MV-4-11 (cell line): ENCODE data around the gene METTL3.

Experiments
- DNase-seq: peaks from one replicate; lab custom pipeline; 2025; lab: John Stamatoyannopoulos, UW

The METTL3 gene

DNA sequence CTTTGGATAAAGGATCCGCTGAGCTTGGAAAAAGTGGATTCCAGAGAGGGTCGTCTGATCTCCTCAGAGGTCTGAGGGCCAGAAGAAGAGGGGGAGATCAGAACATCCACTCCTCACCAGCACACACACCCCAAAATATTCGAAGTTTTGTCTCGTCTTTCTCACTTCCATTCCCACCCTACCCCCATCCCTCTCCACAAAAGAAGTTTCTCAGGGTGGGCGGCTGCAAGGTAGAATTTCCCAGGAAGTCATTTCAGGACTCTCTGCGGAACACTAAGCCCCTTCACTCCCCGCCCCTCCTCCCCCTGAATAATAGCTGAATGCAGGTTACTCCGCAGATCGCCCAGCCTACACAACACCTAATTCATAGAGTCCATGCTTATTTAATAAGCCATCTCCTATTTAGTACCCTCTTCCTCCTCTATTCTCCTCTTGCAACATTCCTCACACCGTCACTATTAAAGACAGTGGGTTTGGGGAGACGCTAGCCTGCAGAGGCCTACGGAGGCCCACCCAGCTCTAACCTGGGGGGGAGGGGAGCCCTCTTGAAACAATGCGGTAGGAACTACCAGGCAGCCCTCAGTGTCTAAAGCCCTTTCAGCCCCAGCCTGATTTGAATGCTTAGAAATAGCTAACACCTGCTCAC, 15.7 kb upstream of the METTL3 start:
- DNase-seq, result no peak

DNA sequence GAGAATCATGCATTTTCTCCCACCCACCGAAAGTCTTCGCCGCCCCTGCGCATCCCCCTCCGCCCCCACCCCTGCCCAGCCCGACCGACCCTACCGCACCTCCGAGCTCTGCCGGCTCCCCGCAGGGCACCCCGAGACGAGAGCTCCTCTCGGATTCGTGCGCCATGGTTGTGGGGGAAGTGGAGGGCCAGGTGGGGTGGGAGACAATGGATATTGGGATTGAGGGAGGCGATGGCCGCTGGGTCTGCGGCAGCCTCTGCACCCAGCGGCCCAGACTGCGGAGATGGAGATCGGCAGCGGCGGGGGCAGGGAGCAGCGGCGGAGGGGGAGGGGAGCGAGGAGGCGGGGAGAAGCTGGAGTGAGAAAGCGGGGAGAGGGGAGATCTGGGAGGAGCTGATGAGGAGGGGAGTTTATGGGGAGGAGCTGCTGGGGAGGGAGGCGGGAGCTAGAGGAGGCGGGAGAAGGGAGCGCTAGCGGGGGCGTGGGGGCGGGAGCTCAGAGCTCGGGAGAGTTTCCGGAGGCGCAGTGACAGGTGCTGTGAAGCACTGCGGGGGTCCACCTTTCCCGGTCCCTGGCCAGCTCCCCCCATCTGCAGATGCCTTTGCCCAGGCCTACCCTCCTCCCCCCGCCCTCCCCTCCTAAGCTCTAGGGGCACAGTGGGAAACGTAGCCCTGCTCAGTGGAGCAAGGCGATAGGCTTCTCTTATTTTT, 15.0 kb upstream of the METTL3 start, which contains the start of gene SALL2:
Gene SALL2, minus strand, starts transcription at position 385 of the 710 bp plus-strand sequence. Its CDS starts 219 bp downstream, at position 166.
- no peak for DNase-seq

DNA sequence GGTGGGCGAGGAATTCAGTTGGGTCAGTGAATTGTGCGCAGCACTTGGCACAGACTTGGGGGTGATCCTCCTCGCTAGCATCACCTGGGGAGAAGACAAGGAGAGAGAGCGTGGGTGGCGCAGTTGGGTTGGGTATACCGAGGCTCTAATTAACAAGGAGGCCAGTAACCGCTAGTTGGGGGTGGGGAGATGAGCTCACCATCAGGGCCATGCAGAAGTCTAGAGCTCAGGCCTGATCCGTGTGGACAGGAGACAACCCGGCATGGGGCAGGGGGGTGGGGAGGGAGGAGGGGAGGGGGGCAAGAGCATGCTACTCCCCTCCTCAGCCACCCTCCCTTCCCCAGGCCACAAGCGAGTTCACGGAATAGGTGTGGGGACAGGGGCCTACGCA, 14.4 kb upstream of the METTL3 start:
- no peak for DNase-seq

DNA sequence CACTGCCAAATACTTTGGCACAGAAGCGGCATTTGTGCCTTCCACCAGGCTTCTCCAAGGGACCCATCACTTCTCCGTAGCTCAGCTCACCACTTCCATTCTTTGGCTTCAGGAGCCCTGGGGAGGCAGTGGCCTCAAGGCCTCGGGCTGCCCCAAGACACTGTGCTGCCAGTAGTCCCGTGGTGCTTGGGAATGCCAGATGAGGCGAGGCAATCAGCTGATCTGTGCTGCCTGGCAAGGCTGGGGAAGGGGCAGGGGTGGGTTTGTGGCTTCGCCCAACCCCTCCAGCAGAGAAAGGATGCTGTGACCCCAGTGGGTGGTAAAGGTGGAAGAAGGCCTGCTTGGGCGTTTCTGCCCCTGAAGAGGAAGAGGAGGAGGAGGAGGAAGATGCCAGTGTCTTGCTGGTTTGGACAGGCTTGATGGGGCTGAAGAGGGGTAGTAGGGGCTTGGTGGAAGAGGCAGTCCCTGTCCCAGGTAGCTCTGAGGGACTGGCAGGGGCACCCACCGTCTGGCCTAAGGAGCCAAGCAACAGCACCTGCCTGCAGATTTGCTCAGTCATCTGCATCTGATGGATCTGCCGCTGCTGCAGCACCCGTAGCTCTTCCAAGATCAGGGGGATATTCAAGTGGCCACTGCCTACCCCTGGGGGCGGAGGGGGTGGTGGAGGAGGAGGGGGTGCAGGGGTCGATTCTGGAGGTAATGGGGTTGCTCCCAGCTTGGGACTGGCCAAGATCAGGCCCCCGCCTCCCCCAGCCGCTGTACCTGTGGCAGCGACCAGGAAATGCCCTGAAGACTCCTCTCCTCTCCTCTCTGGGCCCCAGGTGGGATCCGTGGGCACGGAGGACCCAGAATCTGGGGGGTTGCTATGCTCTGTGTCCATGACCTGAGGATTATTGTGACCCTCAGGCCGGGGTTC, 13.7 kb upstream of the METTL3 start:
- no peak for DNase-seq

DNA sequence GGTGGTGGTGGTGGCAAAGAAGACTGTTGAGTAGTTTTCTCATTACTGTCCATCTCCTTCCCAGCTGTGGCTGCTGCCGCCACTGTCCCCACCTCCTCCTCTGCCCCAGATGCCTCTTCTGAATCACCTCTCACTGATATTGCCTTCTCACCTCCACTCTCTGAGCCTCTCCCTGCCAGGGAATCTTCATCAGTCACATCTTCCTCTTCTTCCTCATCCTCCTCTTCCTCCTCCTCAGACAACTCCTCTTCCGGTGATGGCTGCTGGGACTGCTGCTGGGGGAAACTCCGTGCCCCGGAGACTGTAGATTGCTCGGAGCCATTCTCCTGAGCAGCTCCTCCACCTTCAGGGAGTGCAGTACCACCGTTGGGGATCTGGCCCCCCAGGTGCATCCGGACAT, 12.1 kb upstream of the METTL3 start:
- no peak for DNase-seq

DNA sequence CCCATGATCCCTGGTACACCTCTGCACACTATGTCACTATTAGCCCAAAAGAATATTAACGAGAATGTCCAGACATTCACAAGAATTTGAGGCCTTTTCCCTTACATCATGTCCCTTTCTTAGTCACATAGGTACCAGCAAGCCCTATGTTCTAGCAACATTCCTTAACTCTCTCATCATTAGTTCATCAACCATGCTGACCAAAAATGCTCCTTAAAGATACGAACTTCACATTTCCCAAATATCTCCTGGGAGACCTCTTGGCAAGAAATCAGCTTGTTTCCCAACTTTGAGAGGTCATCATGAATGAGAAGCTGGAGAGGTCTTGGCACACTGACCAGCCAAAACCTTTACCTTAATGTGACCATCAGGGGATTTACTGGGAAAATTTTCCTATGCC, 10.4 kb upstream of the METTL3 start:
- DNase-seq, result no peak

DNA sequence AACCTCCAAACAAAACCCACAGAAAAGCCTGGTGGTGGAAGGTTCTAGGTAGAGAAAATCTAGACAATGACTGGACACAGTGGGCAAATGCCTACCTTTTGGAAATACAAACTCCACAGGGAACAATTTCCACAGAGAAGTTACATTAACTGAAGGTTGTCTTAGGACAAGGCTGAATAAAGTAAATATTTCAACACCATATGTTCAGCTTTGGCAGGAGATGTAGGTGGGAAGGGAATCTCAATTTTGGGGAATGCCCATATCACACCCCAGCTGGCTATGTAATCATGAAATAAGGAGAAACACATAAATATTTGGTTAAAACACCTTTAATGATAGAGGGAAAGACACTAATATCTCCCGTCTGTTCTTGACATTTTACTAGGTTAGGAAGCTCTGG, 9.6 kb upstream of the METTL3 start:
- no peak for DNase-seq

DNA sequence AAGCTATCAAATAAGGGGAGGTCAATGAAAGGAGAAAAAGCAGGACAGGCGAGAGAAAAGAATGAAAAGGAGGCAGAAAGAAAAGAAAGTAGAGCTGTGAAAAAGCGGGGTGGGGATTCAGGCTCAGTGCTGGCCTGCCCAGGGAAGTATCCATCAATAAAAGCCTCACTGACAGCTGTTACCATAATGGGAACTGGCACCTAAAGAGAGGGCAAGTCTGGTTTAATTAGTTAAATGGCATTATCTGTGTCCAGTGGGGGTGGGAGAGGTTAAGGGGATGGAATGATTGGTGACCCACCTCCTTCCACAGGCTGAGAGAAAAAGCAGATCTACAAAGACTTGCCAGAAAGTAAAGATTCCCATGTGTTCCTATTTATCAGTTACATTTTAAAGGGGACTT, 7.6 kb upstream of the METTL3 start:
- DNase-seq, result no peak

DNA sequence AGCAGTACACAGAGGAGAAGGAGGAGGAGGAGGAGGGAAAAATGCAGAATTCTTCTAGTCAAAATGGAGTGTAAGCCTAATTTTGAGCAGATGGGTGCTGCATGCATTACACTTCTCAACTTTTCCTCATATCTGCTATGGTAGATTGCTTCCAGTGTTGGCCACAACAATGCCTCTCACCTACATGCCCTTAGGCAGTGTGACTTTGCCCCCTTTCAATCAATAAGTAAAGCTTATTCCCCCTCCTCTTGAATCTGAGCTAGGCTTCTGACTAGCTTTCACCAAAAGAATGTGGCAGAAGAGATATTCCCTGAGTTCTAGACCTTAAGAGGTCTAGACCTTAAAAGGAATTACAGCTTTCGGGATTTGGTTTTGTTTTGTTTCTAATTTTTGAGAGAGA, 3.2 kb upstream of the METTL3 start:
- DNase-seq, result no peak

DNA sequence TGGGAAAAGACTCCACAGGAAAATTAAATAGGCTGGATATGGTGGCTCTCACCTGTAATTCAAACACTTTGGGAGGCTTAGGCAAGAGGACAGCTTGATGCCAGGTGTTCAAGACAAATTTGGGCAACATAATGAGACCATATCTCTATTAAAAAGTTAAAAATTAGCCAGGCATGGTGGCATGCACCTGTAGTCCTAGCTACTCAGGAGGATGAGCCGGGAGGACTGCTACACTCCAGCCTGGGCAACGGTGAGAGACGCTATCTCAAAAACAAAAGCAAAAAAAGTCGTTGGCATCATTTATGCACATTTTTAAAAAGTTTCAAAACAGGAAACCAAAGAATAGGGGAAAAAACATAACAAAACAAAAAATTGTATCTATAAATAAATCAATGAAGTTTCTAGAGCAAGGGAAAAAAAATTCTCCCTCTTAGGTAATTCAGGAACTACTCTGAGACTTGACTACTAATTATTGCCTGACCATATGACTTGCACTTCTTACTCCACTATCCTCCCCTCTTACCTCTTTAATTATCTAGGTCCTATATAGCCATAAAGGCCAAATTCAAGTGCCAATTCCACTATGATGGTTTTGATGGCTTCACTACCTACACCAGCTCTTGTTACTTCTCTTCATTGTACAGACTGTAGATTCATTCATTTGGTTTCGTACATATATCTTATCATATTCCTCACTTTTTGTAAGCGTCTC, 1.6 kb downstream of the METTL3 start:
- DNase-seq, result no peak

DNA sequence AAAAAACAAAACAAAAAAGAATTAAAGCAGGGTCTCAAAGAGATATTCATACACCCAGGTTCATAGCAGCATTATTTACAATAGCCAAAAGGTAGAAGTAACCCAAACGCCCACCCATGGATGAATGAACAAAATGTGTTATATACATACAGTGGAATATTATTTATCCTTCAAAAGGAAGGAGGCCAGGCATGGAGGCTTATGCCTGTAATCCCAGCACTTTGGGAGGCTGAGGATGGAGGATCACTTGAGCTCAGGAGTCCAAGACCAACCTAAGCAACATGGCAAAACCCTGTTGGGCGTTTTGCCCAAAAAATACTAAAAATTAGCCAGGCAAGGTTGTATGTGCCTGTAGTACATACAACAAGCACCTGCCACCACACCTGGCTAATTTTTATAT, 4.6 kb downstream of the METTL3 start:
- no peak for DNase-seq

DNA sequence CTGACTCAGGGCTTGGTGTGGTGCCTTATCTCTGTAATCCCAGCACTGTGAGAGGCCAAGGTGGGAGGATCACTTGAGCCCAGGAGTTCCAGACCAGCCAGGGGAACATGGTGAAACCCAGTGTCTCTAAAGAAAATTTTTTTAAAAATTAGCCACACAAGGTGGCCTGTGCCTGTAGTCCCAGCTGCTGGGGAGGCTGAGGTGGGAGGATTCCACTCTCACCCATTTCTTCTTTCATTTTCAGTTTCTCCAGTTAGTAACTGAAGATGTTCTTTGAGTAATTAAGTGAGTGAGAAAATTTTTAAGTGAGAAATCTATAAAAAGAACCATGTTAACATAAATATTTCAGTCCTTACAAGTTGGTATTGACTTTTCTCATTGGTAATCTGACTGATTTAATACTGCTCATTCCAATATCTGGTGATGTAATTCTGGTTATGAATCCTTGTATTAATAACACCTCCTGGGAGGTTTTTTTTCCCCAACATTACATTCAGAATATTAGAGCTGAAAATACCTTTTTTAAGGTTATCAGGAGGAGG, 6.1 kb downstream of the METTL3 start:
- peak; percentile 16 for DNase-seq

DNA sequence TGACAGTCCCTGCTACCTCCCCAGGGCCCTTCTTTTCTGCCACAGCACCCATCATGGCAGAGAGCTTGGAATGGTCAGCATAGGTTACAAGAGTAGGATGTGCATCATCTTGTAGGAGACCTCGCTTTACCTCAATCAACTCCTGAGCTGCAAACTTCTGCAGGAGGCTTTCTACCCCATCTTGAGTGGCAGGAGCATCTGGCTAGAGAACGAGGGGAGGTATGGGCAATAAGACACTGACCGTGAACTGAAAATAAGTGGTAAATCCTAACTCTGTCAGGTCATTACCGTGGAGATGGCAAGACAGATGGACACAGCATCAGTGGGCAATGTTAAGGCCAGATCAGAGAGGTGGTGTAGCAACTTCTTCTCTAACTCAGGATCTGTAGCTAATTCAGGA, 7.8 kb downstream of the METTL3 start:
- no peak for DNase-seq

DNA sequence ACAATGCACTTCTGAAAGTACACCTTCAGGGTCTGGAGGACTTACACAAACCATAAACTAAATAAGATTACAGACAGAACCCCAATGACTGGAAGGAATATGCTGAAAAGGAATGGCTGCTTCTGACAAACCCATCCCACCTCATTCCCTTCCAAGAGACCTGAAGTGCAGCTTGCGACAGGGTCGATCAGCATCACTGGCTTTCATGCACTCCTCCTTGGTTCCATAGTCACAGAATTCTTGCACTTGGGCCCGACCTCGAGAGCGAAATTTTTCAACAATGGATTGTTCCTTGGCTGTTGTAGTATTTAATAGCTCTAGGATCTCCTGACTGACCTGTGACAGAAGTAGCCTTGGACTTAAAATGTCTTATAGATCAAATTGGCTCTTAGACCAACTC, 9.6 kb downstream of the METTL3 start:
- no peak for DNase-seq

DNA sequence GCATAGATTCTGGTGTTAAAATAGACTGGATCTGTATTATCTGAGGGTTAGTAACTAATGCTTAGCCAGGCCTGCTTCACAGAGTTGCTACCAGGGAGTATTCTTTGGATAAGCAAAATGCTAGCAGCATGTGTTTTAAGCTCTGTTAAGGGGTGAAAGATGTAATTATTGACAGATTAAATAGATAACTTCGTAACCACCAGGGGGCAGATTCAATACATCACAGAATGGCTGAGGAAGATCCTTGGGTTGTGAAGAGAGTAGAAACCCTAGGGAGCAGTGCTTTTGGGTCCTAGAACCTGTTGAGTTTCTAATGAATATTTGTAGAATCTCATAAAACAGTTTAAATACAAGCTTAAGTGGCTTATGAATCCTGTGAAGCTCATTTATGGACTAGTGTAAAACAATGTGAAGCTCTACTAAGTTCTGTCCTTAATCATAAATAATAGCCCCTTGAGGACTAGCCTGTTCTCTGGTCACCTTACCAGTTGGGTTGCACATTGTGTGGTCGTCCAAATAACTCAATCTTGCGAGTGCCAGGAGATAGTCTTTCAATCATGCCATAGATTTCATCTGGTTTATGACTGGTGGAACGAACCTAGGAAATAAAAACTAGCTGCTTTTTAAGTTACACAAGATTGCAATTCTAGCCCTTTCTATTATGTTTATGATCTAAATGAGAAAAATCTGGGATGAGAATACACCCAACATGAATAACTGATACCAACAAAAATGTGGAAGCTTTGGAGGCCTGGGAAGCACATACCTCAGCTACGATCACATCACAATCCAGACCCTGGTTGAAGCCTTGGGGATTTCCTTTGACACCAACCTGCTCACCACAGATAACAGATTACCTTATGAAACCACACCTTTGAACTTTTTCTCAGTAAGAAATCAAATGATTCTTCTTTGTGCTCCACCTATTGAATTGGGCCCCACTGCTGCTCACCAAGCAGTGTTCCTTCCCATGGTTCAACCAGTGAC, 12.3 kb downstream of the METTL3 start:
- DNase-seq, result peak; percentile 32

DNA sequence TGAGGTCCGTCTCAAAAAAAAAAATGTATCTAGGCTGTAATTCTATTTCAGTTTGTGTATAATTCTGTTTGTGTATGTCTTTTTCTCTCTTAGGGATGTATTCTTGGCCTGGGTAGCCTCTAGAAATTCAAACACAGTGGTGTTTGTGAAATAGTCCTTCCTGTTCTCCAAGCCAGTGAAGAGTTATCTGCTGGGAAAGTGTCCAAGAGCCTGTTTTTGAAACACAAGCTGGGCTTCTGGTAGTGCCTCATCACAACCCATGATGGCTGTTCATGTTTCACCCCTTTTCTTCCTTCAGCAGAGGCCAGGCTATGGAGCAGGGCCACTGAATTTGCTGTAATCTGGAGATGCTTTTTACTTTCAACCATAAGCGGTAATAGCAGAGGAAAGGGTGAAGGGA, 14.7 kb downstream of the METTL3 start:
- DNase-seq, result no peak

DNA sequence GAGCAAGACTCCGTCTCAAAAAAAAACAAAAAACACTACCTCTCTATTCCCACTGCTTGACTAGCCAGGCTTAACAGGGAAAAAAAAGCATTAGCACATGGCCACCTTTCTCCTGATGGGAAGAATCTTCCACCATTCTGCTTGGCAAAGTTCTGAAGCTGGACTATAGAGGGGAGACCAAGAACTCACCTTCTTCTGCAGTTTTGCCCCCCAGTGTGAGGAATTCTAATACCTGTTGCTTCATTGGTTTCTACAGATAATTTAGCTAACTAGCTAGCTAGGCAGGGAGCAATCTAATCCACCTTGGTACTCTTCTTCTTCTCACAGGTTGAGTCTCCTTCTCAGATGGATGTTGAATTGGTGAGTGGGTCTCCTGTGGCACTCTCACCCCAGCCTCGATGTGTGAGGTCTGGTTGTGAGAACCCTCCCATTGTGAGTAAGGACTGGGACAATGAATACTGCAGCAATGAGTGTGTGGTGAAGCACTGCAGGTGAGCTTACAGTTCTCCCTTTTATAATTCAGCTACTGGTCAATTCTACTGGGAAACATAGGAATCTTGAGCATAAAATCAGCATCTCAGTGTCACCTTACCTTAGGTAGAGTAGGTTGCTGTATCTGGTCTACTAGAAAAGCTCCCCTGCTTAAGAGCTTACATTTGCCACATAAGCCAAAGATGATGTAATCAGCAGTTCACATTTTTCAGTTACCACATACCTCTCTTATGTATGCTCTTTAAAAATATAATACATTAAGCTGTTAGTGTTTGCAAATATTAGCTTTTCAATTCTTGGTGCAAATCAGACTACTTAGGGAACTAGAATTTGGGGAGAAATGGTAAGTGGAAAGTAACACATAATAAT, 16.0 kb downstream of the METTL3 start:
- peak; percentile 13 for DNase-seq

DNA sequence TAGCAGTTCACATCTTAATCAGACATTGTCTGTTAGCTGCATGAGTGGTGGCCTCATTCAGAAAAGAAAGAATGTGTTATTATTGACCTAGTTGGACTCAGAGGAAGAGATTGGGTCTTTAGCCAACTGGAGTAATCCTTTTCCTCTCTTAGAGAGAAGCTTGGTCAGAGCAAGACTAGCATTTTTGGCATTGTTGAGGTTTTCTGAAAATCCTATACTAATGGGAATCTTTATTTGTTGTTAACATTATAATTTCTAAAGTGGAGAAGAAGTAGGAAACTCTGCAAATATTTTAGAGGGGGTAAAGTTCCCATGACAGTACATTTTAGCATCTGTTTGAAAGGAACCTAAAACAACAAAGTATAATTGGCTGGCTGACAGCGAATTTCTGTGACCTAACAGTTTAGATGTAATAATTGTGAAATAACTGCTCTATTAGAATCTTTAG, 24.5 kb downstream of the METTL3 start:
- DNase-seq, result no peak

DNA sequence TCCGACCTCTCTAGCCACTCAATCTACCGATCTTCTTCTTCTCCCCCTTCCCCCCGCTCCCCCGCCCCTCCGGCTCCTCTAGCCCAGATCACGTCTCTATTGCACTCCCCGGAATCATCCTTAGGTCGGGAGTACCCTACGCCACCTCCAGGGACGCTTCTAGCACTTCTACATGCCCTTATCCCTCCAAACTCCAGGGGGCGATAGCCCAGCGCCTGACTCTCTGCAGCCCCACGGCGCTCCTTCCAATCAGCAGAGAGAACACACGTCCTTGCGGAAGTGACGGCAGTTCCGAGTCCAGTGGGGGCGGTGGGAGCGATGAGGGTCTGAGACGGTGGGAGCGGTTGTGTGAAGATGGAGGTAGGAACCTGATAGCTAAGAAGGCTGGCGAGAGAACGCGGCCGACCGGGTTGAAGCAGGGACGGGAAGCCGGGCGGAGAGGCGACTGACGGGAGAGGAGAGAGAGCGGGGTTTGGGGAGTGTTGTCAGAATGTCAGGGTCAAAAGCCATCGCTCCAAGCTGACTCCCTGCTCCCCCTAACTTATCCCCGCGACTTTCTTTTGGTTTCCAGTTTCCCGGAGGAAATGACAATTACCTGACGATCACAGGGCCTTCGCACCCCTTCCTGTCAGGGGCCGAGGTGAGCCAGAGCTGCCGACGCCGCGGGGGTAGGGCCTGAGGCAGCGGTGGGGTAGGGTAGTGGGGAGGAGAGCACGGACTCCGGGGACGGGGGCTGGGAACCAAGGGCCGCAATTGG, 34.0 kb downstream of the METTL3 start, which contains the start of the genes RAB2B and TOX4:
Gene RAB2B, minus strand, starts transcription at position 35 of the 757 bp plus-strand sequence. CDS start 87 bp downstream, outside the sequence.
Gene TOX4, plus strand, starts transcription at position 271 of the 757 bp plus-strand sequence. Its CDS starts 84 bp downstream, at position 355.
- peak; percentile 98 for DNase-seq
